SK-N-SH treated with all-trans-retinoic acid at 6 μM for 48 hours (cell line): ENCODE measurements around the gene PI16.

ENCODE experiments used
- ATAC-seq: fragments of 200-7000 bp; cut with Tn5 transposase; 3 replicates; pipeline ENCODE4 v1.9.1; 2020; ENCODE audit warnings: mild to moderate bottlenecking, moderate library complexity
- ARNTL ChIP-seq: fragments of 450-650 bp; formaldehyde crosslinking; IDR thresholded peaks from 2 replicates; pipeline ENCODE4 v1.5.0; 2020; ENCODE audit warnings: low read depth, mild to moderate bottlenecking, moderate library complexity, borderline replicate concordance
- BACH2 ChIP-seq: fragments of 250-450 bp; sonication (Bioruptor Pico); IDR thresholded peaks from 2 replicates; pipeline ENCODE4 v1.9.0; 2021; ENCODE audit warnings: mild to moderate bottlenecking, borderline replicate concordance
- CSDC2 ChIP-seq: fragments of 250-450 bp; sonication (Bioruptor Pico); IDR thresholded peaks from 2 replicates; pipeline ENCODE4 v1.5.0; 2020; ENCODE audit warnings: mild to moderate bottlenecking, moderate library complexity
- ESRRG ChIP-seq: fragments of 250-450 bp; sonication (Bioruptor Pico); IDR thresholded peaks from 2 replicates; pipeline ENCODE4 v1.6.1; 2021; ENCODE audit warnings: mild to moderate bottlenecking
- GLIS3 ChIP-seq: fragments of 250-450 bp; sonication (Bioruptor Pico); IDR thresholded peaks from 2 replicates; pipeline ENCODE4 v1.5.0; 2020; ENCODE audit warnings: mild to moderate bottlenecking, moderate library complexity
- ISL1 ChIP-seq: fragments of 250-450 bp; sonication (Bioruptor Pico); IDR thresholded peaks from 2 replicates; pipeline ENCODE4 v2.1.2; 2022; ENCODE audit warnings: mild to moderate bottlenecking, moderate library complexity
- PPARA ChIP-seq: fragments of 250-450 bp; sonication (Bioruptor Pico); IDR thresholded peaks from 2 replicates; pipeline ENCODE4 v1.5.0; 2020; ENCODE audit warnings: mild to moderate bottlenecking, borderline replicate concordance
- RARB ChIP-seq: fragments of 250-450 bp; sonication (Bioruptor Pico); IDR thresholded peaks from 2 replicates; pipeline ENCODE4 v1.8.0; 2021; ENCODE audit warnings: mild to moderate bottlenecking, moderate library complexity
- SNAI2 ChIP-seq: fragments of 250-450 bp; sonication (Bioruptor Pico); IDR thresholded peaks from 2 replicates; pipeline ENCODE4 v1.5.0; 2020; ENCODE audit warnings: mild to moderate bottlenecking, moderate library complexity
- TCF4 ChIP-seq: fragments of 250-450 bp; sonication (Bioruptor Pico); IDR thresholded peaks from 2 replicates; pipeline ENCODE4 v1.8.0; 2021; ENCODE audit warnings: mild to moderate bottlenecking, moderate library complexity, borderline replicate concordance
- TOX ChIP-seq: fragments of 250-450 bp; sonication (Bioruptor Pico); IDR thresholded peaks from 2 replicates; pipeline ENCODE4 v1.8.0; 2021; ENCODE audit warnings: mild to moderate bottlenecking, moderate library complexity, borderline replicate concordance
- ZC3H10 ChIP-seq: fragments of 250-450 bp; sonication (Bioruptor Pico); IDR thresholded peaks from 2 replicates; pipeline ENCODE4 v1.5.1; 2021; ENCODE audit warnings: mild to moderate bottlenecking, moderate library complexity
- ZFP3 ChIP-seq: fragments of 250-450 bp; sonication (Bioruptor Pico); IDR thresholded peaks from 2 replicates; pipeline ENCODE4 v1.5.0; 2020; ENCODE audit warnings: mild to moderate bottlenecking, moderate library complexity
- ZFP30 ChIP-seq: fragments of 450-650 bp; formaldehyde crosslinking; IDR thresholded peaks from 2 replicates; pipeline ENCODE4 v1.5.0; 2022; ENCODE audit warnings: mild to moderate bottlenecking, moderate library complexity
- ZNF565 ChIP-seq: fragments of 450-650 bp; formaldehyde crosslinking; conservative IDR thresholded peaks from 2 replicates; pipeline ENCODE4 v1.5.0; 2020; ENCODE audit warnings: low read depth, mild to moderate bottlenecking, moderate library complexity
- ZNF70 ChIP-seq: fragments of 450-650 bp; formaldehyde crosslinking; IDR thresholded peaks from 2 replicates; pipeline ENCODE4 v1.5.0; 2020; ENCODE audit warnings: mild to moderate bottlenecking, moderate library complexity
- ZNF8 ChIP-seq: fragments of 450-650 bp; formaldehyde crosslinking; IDR thresholded peaks from 2 replicates; pipeline ENCODE4 v1.5.0; 2020; ENCODE audit warnings: mild to moderate bottlenecking, moderate library complexity
- TF ChIP-seq, protein P1 (sequence below): fragments of 250-450 bp; sonication (Bioruptor Pico); IDR thresholded peaks from 2 replicates; pipeline ENCODE4 v1.8.0; 2021; ENCODE audit warnings: low read depth, mild to moderate bottlenecking, moderate library complexity, borderline replicate concordance
- TF ChIP-seq, protein P2 (sequence below): fragments of 250-450 bp; sonication (Bioruptor Pico); IDR thresholded peaks from 2 replicates; pipeline ENCODE4 v1.5.1; 2020; ENCODE audit warnings: low read depth, mild to moderate bottlenecking, moderate library complexity
- TF ChIP-seq, protein P3 (sequence below): fragments of 250-450 bp; sonication (Bioruptor Pico); IDR thresholded peaks from 2 replicates; pipeline ENCODE4 v1.5.0; 2020; ENCODE audit warnings: mild to moderate bottlenecking, moderate library complexity
- TF ChIP-seq, protein P4 (sequence below): fragments of 250-450 bp; sonication (Bioruptor Pico); IDR thresholded peaks from 2 replicates; pipeline ENCODE4 v1.5.1; 2021; ENCODE audit warnings: mild to moderate bottlenecking, moderate library complexity
- TF ChIP-seq, protein P5 (sequence below): fragments of 250-450 bp; sonication (Bioruptor Pico); IDR thresholded peaks from 2 replicates; pipeline ENCODE4 v1.8.0; 2020; ENCODE audit warnings: mild to moderate bottlenecking, moderate library complexity, borderline replicate concordance

Gene PI16

DNA sequence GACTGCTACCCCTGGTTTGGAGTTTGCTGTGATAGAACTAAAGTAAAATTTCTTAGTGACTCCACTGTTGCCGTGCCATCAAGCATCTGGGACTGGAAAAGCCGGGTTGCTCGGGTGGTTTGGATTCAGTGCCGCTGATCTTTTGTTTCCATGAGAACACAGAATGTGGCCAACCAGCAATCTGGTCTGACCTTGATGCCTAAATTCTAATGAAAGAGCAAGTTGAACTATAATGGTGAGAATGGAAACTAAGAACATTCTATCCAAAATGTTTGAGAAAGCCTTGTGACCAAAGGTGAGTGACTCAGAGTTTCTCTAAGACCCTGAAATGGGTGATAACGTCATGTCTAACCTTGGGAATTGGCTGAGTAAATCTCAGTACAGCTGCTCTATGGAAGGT lies 9.9 kb upstream of the PI16 start:
- no peak for ATAC-seq
- no peak for TF ChIP-seq ZFP30 (CRISPR knock-in tag)
- no peak for TF ChIP-seq RARB
- no peak for TF ChIP-seq ZNF8 (CRISPR knock-in tag)
- TF ChIP-seq CSDC2 (CRISPR knock-in tag) = no peak
- no peak for TF ChIP-seq GLIS3 (CRISPR knock-in tag)
- TF ChIP-seq TOX (CRISPR knock-in tag) = no peak
- TF ChIP-seq ZNF70 = no peak
- TF ChIP-seq ZFP3 = no peak
- TF ChIP-seq, protein P1, sequence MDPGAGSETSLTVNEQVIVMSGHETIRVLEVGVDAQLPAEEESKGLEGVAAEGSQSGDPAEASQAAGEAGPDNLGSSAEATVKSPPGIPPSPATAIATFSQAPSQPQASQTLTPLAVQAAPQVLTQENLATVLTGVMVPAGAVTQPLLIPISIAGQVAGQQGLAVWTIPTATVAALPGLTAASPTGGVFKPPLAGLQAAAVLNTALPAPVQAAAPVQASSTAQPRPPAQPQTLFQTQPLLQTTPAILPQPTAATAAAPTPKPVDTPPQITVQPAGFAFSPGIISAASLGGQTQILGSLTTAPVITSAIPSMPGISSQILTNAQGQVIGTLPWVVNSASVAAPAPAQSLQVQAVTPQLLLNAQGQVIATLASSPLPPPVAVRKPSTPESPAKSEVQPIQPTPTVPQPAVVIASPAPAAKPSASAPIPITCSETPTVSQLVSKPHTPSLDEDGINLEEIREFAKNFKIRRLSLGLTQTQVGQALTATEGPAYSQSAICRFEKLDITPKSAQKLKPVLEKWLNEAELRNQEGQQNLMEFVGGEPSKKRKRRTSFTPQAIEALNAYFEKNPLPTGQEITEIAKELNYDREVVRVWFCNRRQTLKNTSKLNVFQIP (CRISPR knock-in tag) = no peak
- TF ChIP-seq SNAI2 (CRISPR knock-in tag) = no peak
- no peak for TF ChIP-seq ESRRG (CRISPR knock-in tag)
- no peak for TF ChIP-seq ISL1 (CRISPR knock-in tag)
- no peak for TF ChIP-seq TCF4 (CRISPR knock-in tag)
- TF ChIP-seq, protein P2, sequence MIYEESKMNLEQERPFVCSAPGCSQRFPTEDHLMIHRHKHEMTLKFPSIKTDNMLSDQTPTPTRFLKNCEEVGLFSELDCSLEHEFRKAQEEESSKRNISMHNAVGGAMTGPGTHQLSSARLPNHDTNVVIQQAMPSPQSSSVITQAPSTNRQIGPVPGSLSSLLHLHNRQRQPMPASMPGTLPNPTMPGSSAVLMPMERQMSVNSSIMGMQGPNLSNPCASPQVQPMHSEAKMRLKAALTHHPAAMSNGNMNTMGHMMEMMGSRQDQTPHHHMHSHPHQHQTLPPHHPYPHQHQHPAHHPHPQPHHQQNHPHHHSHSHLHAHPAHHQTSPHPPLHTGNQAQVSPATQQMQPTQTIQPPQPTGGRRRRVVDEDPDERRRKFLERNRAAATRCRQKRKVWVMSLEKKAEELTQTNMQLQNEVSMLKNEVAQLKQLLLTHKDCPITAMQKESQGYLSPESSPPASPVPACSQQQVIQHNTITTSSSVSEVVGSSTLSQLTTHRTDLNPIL = no peak
- TF ChIP-seq, protein P3, sequence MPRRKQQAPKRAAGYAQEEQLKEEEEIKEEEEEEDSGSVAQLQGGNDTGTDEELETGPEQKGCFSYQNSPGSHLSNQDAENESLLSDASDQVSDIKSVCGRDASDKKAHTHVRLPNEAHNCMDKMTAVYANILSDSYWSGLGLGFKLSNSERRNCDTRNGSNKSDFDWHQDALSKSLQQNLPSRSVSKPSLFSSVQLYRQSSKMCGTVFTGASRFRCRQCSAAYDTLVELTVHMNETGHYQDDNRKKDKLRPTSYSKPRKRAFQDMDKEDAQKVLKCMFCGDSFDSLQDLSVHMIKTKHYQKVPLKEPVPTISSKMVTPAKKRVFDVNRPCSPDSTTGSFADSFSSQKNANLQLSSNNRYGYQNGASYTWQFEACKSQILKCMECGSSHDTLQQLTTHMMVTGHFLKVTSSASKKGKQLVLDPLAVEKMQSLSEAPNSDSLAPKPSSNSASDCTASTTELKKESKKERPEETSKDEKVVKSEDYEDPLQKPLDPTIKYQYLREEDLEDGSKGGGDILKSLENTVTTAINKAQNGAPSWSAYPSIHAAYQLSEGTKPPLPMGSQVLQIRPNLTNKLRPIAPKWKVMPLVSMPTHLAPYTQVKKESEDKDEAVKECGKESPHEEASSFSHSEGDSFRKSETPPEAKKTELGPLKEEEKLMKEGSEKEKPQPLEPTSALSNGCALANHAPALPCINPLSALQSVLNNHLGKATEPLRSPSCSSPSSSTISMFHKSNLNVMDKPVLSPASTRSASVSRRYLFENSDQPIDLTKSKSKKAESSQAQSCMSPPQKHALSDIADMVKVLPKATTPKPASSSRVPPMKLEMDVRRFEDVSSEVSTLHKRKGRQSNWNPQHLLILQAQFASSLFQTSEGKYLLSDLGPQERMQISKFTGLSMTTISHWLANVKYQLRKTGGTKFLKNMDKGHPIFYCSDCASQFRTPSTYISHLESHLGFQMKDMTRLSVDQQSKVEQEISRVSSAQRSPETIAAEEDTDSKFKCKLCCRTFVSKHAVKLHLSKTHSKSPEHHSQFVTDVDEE (CRISPR knock-in tag) = no peak
- TF ChIP-seq ARNTL (CRISPR knock-in tag) = no peak
- TF ChIP-seq, protein P4, sequence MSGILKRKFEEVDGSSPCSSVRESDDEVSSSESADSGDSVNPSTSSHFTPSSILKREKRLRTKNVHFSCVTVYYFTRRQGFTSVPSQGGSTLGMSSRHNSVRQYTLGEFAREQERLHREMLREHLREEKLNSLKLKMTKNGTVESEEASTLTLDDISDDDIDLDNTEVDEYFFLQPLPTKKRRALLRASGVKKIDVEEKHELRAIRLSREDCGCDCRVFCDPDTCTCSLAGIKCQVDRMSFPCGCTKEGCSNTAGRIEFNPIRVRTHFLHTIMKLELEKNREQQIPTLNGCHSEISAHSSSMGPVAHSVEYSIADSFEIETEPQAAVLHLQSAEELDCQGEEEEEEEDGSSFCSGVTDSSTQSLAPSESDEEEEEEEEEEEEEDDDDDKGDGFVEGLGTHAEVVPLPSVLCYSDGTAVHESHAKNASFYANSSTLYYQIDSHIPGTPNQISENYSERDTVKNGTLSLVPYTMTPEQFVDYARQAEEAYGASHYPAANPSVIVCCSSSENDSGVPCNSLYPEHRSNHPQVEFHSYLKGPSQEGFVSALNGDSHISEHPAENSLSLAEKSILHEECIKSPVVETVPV = no peak
- TF ChIP-seq BACH2 (CRISPR knock-in tag) = no peak
- no peak for TF ChIP-seq ZNF565 (CRISPR knock-in tag)

DNA sequence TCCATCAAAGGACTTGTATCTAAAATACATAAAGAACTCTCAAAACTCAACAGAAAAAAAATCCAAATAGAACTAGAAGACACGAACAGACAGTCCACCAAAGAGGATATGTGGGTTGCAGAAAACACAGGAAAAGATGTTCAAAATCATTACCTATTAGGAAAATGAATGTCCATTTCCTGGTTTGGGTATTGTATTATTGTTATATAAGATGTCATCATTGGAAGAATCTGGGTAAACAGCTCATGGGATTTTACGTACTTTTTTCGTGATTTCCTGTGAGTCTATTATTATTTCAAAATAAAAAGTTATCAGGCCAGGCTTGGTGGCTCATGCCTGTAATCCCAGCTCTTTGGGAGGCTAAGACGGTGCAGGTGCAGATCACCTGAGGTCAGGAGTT lies 9.2 kb upstream of the PI16 start:
- TF ChIP-seq ARNTL (CRISPR knock-in tag) (no peak), TOX (CRISPR knock-in tag) (no peak), RARB (no peak), PPARA (CRISPR knock-in tag) (no peak), SNAI2 (CRISPR knock-in tag) (no peak), TCF4 (CRISPR knock-in tag) (no peak), ZC3H10 (CRISPR knock-in tag) (no peak), ZFP30 (CRISPR knock-in tag) (no peak), ESRRG (CRISPR knock-in tag) (no peak), GLIS3 (CRISPR knock-in tag) (no peak), ZNF8 (CRISPR knock-in tag) (no peak), ZNF70 (no peak), CSDC2 (CRISPR knock-in tag) (no peak)
- TF ChIP-seq, protein P3 (CRISPR knock-in tag) = no peak
- TF ChIP-seq, protein P5, sequence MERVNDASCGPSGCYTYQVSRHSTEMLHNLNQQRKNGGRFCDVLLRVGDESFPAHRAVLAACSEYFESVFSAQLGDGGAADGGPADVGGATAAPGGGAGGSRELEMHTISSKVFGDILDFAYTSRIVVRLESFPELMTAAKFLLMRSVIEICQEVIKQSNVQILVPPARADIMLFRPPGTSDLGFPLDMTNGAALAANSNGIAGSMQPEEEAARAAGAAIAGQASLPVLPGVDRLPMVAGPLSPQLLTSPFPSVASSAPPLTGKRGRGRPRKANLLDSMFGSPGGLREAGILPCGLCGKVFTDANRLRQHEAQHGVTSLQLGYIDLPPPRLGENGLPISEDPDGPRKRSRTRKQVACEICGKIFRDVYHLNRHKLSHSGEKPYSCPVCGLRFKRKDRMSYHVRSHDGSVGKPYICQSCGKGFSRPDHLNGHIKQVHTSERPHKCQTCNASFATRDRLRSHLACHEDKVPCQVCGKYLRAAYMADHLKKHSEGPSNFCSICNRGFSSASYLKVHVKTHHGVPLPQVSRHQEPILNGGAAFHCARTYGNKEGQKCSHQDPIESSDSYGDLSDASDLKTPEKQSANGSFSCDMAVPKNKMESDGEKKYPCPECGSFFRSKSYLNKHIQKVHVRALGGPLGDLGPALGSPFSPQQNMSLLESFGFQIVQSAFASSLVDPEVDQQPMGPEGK = no peak
- TF ChIP-seq, all 23 proteins: peak for 0
- no peak for ATAC-seq
